HG03342 (cell line): ENCODE measurements around the gene IZUMO4.

Source experiments
- ATAC-seq: cut with Tn5 transposase; IDR thresholded peaks from one replicate; pipeline ENCODE4 v1.9.1; 2021; ENCODE audit warnings: mild to moderate bottlenecking, moderate library complexity; ENCODE audit not compliant: unreplicated experiment

Gene IZUMO4, protein sequence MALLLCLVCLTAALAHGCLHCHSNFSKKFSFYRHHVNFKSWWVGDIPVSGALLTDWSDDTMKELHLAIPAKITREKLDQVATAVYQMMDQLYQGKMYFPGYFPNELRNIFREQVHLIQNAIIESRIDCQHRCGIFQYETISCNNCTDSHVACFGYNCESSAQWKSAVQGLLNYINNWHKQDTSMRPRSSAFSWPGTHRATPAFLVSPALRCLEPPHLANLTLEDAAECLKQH

DNA sequence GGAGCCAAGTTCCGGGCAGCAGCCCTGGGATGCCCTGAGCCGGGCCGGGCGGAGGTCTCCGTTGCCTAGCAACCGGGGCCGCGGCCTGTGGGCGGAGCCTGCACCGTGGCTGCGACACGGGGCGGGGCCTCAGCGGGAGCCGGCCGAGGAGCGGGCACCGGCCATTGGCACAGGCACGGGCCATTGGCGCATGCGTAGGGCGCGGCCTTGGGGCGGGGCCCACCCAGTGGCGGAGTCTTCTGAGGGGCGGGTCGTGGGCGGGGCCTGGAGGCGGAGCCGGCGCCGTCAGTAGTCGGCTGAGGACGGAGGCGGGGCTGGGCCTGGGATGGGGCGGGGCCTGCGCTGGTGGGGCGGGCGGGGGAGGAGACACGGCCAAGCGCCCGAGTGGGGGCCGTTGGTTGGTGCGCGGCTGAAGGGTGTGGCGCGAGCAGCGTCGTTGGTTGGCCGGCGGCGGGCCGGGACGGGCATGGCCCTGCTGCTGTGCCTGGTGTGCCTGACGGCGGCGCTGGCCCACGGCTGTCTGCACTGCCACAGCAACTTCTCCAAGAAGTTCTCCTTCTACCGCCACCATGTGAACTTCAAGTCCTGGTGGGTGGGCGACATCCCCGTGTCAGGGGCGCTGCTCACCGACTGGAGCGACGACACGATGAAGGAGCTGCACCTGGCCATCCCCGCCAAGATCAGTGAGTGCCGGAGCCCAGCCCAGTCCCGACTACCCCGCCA, at the start of gene IZUMO4:
Gene IZUMO4, plus strand, starts transcription at position 436 of the 723 bp plus-strand sequence. Its CDS starts 31 bp downstream, at position 467.
- peak; percentile 67 for ATAC-seq

- no peak for ATAC-seq
Observed at GRCh38 chr19:2047076-2047448, 49.7 kb upstream of the IZUMO4 start.

DNA sequence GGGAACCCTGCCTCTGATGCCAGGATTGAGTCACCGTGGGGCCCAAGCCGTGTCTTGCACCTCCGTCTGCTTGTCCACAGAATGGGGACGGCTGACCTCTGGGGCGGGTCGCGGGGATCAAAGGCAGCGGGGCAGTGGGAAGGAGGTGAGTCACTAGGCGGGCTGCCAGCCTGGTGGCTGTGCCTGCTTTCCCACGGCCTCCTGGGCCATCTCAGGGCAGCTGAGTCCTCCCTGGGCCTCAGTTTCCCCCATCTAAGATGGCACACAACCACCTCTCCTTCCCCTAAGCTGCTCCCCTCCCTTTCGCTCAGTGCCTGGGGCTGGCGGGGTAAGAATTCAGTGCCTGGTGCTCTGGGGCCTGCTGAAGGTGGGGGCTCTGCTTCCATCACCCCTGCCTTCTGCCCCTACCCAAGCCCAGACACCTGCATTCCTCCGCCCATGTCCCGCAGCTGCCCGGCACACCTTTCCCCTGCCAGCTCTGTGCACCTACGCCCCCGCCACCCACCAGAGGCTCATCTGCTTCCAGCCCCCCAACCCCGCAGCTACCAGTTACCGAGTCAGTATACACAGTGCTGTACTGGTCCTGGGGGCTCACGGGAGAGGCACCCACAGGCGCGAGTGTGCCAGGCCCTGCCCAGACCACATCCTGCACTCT, 49.1 kb upstream of the IZUMO4 start:
- no peak for ATAC-seq

DNA sequence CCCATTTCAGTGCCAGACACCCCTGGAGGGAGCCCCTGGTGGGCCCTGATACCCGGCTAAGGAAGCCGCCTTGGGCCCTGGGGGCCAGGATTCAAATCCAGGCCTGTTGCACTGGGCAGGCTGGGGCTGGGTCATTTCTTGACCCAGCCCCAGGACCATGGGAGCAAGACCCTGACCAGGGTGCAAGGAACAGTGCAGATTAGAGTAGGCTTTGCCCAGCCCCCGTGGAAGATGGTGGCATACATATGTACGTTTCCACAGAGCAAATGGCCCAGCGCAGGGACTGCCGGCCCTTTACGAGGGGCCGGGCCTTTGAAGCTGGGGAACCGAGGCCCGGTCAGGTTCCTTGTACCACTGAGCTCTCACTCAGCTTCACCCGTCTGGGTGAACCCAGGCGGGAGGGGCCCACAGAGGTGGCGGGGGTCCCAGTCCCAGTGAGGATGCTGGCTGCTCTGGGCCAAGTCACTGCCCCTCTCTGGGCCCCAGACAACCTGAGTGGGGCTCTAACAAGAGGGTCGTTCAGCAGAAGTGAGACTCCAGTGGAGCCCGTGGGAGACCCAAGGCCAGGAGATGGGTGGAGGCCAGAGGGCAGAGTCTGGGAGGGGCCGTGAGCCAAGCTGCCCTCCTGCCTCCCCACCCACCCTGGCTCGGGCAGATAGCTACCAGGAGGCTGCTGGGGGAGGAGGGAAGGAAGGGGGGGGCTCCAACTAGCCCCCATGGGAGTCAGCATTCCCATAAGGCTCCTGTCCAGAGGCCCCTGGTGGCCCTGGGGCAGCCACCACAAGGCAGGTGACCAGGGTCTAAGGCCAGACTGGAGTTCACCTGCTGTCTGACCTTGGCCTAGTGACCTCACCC, 48.4 kb upstream of the IZUMO4 start:
- no peak for ATAC-seq

DNA sequence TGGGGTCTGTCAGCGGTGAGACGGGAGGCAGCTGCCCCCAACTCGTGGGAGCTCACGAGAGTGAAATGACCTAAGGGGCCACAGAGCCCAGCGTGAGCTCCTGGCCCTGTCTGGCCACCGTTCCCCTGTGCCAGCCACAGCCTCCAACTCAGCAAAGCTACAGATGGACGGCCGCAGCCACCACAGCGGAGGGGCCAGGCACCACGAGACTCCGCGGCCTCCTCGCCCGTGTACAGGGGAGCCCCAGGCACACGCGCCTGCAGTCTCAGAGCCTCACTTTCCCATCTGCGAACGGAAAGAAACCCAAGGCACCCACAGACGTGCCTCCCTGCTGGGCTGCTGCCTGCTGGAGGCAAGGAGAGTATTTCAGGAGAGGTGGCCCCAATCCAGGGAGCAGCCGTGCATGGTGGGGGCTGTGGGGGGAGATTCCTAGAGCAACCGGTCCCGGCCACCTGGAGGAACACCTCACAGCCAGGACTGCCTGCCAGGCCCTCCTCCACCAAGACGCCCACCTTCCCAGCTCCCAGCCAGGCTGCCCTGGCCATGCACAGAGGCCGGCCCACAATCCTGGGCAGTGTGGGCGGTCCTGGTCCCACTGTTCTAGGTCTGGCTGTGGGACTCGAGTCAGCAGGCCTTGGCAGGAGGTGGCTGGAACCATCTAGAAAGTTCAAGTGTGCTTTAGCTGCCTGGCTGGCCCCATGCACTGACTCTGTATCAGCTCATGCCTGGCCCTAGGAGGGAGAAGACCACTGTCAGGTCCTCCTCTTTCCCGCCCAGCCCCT, 47.6 kb upstream of the IZUMO4 start:
- no peak for ATAC-seq

DNA sequence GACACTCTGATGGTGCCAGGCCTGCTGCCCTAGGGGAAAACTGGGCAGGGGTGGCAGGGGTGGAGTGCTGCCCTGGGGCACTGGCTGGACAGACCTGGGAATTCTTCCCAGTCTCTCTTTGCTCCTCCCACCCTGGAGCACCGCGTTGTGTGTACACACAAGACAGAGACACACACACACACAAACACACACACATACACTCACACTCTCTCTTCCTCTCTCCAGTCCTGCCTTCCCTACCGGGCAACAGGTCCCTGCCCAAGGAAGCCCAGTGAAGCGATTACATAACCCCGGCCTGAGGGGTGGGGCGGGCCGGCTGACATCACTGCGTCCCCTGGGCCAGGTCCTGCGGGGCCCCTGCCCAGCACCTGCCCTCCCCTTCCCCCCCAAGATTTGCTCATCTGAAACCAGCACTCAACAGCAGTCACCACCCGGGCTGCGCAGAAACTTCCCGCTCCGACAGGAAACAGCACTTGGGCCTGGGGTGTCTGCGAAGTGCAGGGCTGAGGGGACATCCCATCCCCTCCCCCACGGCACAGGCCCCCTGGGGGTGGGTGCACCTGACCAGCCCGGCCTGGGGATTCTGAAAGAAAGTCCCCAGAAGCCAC, 46.9 kb upstream of the IZUMO4 start:
- ATAC-seq, result no peak

GRCh38 chr19:2050349-2050990, 46.2 kb upstream of the IZUMO4 start:
- ATAC-seq, result no peak

DNA sequence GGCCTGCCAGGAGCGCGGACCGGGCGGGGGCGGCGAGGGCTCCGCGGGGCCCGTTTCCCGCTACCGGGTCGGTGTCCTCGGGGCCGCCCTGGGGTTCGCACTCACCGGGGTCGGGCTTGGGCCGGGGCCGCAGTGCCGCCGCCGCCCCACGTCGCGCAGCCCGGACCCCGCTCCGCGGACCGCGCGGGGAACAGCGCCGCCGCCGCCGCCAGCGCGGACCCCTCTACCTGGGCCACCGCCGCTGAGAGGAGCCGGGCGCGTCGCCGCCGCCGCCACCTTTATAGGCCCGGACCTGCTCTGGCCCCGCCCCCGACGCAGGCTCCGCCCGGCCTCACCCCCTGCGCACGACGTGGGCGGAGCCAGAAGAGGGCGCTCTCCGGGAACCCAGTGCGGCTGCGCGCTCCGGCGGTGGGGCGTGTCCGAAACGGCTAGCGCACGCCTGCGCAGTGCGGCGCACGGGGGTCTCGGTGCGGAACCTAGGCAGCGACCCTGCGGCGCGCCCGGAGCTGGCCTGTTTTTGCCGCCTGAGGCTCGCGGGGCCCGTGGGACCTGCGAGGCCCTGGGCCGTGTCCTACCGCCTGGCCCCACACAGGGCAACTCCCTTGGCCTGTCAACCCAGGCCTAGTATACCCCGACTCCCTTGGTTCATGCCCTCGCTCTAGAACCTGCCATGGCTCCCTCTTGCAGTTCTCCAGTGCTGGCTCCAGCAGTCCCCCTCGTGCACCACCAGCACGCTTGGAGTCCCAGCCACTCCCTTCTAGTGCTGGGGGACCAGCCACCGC, 45.5 kb upstream of the IZUMO4 start, which contains the start of gene MKNK2:
Gene MKNK2, minus strand, starts transcription at position 254 of the 782 bp plus-strand sequence. CDS start 393 bp downstream, outside the sequence.
- peak; percentile 56 for ATAC-seq

GRCh38 chr19:2051773-2052704, 44.7 kb upstream of the IZUMO4 start:
- no peak for ATAC-seq

DNA sequence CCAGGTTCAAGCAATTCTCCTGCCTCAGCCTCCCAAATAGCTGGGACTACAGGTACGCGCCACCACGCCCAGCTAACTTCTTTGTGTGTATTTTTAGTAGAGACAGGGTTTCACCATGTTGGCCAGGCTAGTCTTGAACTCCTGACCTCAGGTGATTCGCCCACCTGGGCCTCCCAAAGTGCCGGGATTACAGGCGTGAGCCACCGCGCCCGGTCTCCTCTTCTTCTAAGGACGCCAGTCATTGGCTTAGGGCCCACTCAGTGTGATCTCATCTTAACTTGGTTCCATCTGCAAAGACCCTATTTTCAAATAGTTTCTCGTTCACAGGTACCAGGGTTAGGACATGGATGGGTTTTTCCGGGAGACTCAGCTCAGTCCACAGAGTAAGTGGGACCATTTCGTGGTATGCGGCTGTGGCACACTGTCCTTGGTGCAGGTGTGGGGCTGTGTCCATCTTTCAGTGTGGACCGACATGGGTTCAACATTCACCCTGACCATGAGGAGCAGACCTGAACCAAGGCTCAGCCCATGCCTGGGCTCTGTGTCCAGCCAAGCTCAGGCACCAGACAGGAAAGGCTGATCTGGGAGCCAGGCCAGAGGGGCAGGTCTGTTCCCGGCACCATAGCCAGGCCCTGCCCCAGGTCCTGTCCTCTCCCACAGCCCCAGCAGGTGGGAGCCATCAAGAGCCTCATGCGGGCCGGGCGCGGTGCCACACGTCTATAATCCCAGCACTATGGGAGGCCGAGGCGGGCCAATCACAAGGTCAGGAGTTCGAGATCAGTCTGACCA, 42.9 kb upstream of the IZUMO4 start:
- no peak for ATAC-seq

DNA sequence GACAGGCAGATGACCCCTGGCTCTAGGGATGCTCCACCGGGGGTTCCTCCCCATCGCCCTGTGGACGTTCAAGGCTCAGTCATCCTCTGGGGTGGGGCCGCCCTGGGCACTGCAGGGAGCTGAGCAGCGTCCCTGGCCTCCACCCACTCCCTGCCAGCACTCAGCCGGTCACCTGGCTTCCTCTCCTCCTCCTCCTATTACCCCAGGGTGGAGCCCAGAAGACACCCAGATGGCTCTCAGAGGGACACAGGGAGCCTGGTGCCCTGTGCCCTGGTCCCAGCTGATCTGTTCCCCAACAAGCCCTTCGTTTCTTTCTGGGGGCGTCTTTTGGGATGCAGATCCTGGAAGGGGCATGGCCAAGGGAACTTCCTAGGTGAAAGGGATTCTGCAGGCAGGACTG, 42.0 kb upstream of the IZUMO4 start:
- no peak for ATAC-seq

GRCh38 chr19:2055931-2056836, 40.5 kb upstream of the IZUMO4 start:
- no peak for ATAC-seq

- ATAC-seq, result no peak
Observed at GRCh38 chr19:2056837-2057192, 39.9 kb upstream of the IZUMO4 start.

DNA sequence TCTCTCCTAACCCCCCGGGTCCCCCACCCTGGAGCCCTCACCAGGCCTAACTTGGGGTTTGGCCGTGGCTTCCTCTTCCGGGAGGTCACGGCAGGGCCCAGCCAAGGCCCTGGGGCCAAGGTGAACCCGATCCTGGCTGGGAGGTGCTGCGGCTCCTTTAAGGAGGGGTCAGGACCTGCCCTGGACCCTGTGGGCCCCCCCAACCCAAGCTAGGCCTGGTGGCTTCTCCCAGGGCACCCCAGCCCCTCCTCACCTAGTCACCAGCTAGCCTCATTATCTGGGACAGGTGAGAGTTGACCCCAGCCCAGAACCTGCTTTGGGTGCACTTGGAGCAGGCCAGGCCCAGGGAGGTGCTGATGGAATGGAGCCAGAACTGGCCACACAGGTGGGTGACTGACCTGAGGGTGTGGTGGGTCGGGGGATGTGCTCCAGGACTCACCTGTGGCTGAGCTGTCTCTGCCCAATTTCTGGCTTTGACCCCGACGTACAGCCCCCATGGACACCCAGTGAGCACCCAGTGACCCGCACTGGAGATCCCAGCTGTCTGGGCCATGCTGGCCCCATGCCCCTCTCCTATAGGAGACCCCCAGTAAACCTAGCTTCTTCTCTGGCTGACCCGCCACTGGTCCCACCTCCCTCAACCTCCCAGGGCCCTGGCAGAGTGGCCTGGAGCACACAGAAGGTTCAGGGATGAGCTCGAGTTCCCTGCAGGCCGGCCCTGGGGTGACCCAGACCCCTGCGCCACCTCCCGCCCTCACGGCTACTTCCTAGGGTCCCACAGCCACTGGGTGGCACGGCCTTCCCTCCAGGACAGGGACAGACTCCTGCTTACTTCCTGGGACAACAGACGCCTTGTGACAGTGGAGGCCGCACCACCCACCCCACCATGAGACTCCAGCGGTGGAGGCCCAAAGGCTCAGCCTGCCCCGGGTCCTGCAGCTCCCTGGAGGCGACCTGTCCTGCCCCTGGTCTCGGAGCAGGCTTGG, 38.9 kb upstream of the IZUMO4 start:
- ATAC-seq, result no peak
